Tongue (tissue), 2 donors: Measurements from ENCODE around the gene F7. TPM values are rescaled to one million over a fixed set of nuclear protein-coding genes. Genes with fewer than 3 reads are reported as not detected.
"Not testable (repeated sequence)": the region's sequence is repeated elsewhere in the genome, so short reads cannot be mapped to it uniquely, and the experiment has no call there.

ENCODE experiments used
- DNase-seq: peaks from one replicate; pipeline ENCODE4 v3.0.0-alpha.2; 2015
- total RNA-seq: library from RNA; depleted of rRNA; stranded (reverse); fragments of >200 nt; gene quantifications from one replicate; pipeline ENCODE4 v1.2.3, GENCODE V29; 2014

The F7 gene
- total RNA-seq, 1 donor from 2014 or later = 1.6 TPM

DNA sequence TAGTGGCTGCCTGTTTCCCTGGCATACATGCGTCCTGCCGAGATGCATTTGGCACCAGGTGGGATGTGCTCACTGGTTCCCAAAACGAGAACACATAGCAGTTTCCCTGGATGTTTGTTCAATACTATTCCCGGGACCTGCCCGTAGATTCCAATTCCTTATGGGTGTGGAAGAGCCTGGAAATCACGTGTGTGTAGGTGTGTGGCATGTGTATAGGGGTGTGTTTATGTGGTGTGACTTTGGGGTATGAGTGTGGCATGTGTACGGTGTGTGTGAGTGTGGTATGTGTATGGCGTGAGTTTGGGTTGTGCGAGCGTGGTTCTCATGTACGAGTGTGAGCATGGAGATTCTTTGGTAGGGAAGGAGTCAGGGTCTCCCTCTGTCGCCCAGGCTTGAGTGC is 2.9 kb upstream of the F7 start:
- no peak for DNase-seq

- no peak for DNase-seq
Observed at GRCh38 chr13:113103646-113104045, 1.9 kb upstream of the F7 start.

DNA sequence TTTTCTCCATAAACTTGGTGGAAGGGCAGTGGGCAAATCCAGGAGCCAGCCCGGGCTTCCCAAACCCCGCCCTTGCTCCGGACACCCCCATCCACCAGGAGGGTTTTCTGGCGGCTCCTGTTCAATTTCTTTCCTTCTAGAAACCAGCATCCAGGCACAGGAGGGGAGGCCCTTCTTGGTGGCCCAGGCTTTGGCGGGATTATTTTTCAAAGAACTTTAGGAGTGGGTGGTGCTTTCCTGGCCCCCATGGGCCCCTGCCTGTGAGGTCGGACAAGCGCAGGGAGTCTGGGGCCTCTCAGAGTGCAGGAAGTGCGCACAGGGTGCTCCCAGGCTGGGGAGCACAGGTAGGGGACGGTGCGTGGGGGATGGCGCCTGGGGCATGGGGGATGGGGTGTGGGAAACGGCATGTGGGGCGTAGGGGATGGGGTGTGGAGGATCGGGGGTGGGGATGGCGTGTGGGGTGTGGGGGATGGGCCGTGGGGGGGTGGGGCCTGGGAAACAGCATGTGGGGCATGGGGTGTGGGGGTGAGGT is 396 bp downstream of the F7 start:
- no peak for DNase-seq

GRCh38 chr13:113106711-113107351 is 1.2 kb downstream of the F7 start:
- DNase-seq = no peak

DNA sequence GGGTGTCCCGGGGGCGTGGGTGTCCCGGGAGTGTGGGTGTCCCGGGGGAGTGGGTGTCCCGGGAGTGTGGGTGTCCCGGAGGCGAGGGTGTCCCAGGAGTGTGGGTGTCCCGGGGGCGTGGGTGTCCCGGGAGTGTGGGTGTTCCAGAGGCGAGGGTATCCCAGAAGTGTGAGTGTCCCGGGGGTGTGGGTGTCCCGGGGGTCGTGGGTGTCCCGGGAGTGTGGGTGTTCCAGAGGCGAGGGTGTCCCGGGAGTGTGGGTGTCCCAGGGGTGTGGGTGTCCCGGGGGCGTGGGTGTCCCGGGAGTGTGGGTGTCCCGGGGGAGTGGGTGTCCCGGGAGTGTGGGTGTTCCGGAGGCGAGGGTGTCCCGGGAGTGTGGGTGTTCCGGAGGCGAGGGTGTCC is 2.9 kb downstream of the F7 start:
- DNase-seq = not testable (repeated sequence)

- no peak for DNase-seq
Observed at GRCh38 chr13:113109151-113110047, 3.8 kb downstream of the F7 start.

DNA sequence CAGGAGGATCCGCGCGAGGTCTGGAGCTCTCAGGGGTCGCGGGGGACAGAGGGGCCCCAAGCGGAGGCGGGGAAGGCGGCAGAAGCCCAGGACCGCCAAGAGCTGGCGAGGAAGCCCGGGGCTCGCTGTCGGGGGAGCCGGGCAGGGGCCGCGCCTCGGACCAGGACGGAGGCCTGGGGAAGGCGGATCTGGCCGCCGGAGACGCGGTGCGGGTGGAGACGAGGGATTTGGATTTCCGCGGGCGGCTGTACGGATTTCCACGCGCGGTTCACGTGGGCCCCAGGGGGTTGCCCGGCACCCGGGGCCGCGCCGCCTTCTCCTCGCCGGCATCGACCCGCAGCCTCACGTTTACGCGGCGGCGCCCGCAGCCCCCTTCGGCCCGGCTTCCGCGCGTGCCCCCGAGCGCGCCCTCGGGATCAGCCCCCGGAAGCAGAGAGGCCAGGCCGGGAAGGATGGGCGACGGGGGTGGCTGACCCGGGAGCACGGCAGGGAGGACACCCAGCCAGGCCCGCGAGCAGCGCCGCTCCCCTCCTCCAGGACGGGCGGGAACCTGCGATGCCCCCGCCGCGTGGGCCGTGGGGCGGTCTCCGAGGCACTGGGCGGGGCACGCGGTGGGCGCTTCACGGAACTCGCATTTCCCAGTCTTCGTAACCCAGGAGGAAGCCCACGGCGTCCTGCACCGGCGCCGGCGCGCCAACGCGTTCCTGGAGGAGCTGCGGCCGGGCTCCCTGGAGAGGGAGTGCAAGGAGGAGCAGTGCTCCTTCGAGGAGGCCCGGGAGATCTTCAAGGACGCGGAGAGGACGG is 4.7 kb downstream of the F7 start:
- DNase-seq = no peak

DNA sequence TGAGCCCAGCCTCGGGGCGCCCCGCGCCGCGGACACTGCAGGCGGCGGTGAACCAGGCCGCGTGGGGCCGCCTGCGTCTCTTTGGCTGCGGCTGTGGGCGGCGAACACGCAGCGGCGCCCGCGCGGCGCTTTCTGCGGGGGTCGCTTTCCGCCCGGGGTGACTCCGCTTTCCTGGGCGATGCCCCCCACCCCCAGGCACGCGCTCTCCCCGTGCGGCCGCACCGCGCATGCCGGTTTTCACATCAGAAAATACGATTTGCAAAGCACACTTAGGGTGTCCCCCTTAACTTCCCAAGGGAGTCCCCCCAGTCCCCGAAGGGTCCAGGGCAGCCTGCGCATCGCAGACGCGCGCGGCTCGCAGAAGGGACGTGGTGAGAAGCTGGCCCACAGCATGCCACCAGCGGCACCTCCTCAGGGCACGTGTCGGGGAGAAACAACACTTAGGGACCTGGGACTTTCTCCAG is 5.3 kb downstream of the F7 start:
- no peak for DNase-seq

GRCh38 chr13:113111821-113112220 is 6.2 kb downstream of the F7 start:
- not testable (repeated sequence) for DNase-seq

DNA sequence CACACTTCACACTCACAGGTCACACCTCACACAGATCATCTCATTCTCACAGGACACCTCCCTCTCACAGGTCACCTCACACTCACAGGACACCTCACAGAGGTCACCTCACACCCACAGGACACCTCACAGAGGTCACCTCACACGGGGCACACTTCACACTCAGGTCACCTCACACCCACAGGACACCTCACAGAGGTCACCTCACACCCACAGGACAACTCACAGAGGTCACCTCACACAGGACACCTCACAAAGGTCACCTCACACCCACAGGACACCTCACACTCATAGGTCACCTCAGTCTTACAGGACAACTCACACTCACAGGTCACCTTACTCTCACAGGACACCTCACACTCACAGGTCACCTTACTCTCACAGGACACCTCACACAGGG is 6.9 kb downstream of the F7 start:
- not testable (repeated sequence) for DNase-seq

- DNase-seq = no peak
Observed at GRCh38 chr13:113112893-113113845, 7.6 kb downstream of the F7 start.

- DNase-seq = no peak
Observed at GRCh38 chr13:113113846-113114271, 8.3 kb downstream of the F7 start.

- no peak for DNase-seq
Observed at GRCh38 chr13:113114511-113115362, 9.1 kb downstream of the F7 start.

DNA sequence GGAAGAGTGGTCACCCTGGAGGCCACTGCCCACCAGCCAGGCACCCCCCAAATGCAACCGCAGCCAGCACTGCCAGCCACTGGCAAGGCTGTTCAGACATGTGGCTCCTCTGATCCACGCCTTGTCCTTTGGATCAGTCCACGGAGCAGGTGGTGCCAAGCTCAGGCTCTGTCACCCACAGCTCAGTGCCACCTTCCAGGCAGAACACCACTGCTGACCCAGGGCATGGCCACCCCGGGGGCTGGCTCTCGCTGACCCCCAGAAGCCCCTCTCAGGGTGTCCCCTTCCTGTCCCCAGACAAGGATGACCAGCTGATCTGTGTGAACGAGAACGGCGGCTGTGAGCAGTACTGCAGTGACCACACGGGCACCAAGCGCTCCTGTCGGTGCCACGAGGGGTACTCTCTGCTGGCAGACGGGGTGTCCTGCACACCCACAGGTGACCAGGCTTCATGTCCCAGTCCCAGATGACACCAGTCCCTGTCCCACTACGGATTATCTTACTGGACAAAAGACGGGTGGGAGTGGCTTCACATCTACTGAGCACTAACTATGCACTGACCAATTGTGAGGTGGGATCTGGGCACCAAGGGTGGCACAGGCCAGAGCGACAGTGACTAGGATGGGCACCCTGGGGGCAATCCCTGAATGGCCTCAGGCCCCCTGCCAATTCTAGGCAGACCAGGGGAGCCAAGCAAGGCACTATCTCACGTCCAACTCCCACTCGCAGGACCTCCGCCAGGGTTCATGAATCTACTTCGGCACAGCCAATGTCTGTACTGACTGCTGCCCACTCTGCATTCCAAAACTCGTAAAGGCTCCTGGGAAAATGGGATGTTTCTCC is 10.0 kb downstream of the F7 start:
- no peak for DNase-seq

DNA sequence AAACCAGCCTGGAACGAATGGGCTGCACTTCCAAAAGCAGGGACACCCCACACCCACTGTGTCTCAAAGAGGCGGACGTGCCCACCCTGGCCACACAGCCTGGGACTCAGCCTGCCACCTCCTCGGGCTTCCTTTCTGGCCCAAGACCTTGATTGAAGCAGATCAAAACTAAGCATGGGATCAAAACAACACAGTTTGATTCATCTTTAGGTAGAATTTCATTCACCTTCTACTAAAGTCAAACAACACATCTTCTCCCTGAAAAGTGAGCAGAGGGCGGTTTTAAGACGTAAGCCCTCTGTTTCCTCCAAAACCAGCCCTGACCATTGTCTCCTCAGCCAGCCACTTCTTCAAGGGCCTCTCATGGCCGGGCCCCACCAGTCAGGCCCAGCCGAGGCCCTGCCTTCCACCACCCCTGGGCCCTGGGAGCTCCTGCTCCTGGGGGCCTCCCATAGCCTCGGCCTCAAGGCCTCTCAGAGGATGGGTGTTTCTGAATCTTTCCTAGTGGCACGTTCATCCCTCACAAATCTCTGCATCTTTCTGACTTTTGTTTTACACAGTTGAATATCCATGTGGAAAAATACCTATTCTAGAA is 10.7 kb downstream of the F7 start:
- DNase-seq = no peak

DNA sequence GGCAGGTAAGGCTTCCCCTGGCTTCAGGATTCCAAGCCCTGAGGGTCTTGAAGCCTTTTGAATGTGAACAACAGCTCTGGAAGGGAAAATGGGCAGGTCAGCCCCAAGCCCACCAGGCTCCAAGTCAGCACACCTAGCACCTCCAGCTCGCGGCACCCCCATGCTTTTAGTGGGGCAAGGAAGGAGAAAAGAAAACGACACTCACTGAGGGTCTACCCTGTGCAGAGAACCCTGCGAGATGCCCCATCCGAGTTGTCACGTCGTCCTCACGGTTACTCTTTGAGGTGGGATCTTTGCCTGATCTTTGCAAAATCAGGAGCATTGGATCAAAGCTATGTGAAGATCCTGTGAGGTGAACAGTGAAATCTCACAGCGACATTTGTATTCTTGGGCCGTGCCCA is 11.3 kb downstream of the F7 start:
- DNase-seq = no peak

GRCh38 chr13:113117335-113117872 is 11.8 kb downstream of the F7 start:
- no peak for DNase-seq

- DNase-seq = no peak
Observed at GRCh38 chr13:113117911-113118260, 12.3 kb downstream of the F7 start.
